Panc1 (cell line): ENCODE measurements around the gene PTAR1.

Source experiments
- CTCF ChIP-seq: fragments of 450-650 bp; IDR thresholded peaks from 2 replicates; pipeline ENCODE4 v1.5.1; 2017; ENCODE audit warnings: mild to moderate bottlenecking
- POLR2AphosphoS5 ChIP-seq: IDR thresholded peaks from 2 replicates; pipeline ENCODE4 v1.6.1; 2012; ENCODE audit warnings: mild to moderate bottlenecking, low read depth, low read length, moderate library complexity
- REST ChIP-seq, 2 experiments: IDR thresholded peaks; 2 replicates each; pipeline ENCODE4 v1.6.1; 2011 to 2012; ENCODE audit warnings: low read depth in 2 of 2, control low read depth in 1 of 2, low read length in 1 of 2, mild to moderate bottlenecking in 1 of 2, moderate library complexity in 1 of 2; ENCODE audit not compliant: insufficient read depth in 1 of 2

- no peak for TF ChIP-seq CTCF
- no peak for TF ChIP-seq REST (IDR thresholded peaks at IDR 0.05; ENCODE audit: insufficient read depth in 1 of 2, low read depth in 2 of 2, low read length in 1 of 2)
- no peak for TF ChIP-seq POLR2AphosphoS5
Observed at GRCh38 chr9:69671311-69671878, 88.4 kb downstream of the PTAR1 start.
